ENCODE results near the gene ALG11. TPM values are rescaled to one million over a fixed set of nuclear protein-coding genes. Genes with fewer than 3 reads are reported as not detected.

Gene ALG11
- total RNA-seq, 1 donor from 2014 or later = 28.3 TPM

DNA sequence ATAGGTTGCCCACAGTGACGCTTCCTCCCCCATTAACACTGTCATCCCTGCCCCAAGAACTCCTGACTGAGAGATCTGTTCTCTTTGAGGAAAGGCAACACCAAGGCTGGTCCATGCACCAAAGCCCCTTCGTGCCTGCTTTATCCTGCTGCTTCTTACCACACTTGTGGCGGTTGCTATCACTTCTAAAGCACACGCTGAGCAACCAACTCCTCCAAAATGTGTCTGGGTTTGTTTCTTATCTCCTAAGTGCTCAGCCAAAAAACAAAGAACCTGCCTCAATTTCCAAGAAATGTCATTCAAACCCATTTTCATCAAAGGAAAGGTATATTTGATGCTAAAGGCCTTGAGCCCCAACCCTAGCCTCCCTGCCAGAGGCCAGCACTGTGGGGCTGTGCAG is 15.6 kb upstream of the ALG11 start:
- no peak for DNase-seq (ENCODE audit: extremely low read depth, low read depth, low spot score)

- DNase-seq (ENCODE audit: extremely low read depth, low read depth, low spot score) = no peak
These were observed 15.0 kb upstream of the ALG11 start for GRCh38 chr13:51997186-51997585.

DNA sequence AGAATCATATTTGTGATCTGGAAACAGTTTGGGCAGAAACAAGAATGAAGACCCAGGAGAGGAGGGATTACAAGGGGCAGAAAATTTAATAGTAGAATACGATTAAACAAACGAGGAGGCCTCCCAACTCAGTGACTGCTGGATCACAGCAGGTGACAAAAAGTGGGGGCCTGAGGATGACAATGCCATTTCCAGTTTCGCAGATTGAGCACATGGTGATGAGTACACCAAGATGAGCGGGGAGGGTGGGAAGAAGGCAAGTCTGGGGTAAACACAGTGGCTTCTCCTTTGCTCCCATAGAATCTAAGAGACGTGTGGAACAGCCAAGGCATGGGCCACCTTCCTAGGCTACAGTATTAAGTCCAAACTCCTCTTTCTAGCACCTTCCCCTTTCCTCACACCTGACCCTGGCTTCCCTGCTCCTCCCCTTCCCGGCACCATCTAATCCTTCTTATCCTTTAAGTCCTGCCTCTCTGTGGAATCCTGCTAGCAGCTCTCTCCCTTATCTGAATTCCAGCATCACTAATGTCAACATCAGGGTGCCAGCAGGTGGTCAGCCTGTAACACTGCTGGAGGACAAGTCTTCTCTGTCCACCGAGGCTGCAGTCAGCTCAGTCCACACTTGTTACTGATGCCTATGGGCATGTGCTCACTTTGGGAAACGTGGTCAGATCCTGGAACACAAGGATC is 14.4 kb upstream of the ALG11 start:
- no peak for DNase-seq (ENCODE audit: extremely low read depth, low read depth, low spot score)

- DNase-seq (ENCODE audit: extremely low read depth, low read depth, low spot score) = no peak
These were observed 13.3 kb upstream of the ALG11 start for GRCh38 chr13:51998723-51999509.

DNA sequence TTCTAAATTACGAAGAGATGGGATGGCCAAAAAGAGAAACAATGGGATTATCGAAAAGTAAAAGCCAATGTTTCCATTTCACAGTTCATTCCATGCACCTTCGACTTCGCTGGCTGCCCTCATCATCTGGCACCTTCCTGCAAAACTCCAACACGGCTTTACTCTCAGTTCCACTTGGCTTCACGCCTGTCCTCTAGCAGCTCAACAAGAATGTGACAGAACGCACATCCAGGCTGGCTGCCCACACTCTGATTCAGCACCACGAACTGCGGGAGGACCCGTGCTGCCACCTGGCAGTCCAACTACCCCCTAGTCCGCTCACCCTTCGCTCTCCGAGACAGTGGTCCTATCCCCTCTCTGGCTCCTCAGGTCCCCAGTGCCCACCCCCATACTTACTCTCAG is 12.7 kb upstream of the ALG11 start:
- DNase-seq (ENCODE audit: extremely low read depth, low read depth, low spot score) = no peak

DNA sequence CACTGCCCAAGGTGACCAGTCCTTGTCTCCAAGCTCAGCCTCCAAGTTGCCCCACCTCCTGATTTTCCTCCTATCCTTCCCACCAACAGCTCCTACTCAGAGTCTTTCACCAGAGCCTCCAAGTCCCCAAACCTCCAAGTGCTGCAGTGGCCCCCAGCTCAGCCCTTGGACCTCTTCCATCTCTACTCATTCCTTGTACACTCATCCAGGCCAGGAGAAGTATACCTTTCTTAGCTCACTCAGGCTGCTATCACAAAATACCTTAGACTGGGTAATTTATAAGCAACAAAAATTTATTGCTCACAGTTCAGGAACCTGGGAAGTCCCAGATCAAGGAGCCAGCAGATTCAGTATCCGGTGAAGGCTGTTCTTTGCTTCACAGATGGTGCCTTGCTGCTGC is 12.3 kb upstream of the ALG11 start:
- no peak for DNase-seq (ENCODE audit: extremely low read depth, low read depth, low spot score)

DNA sequence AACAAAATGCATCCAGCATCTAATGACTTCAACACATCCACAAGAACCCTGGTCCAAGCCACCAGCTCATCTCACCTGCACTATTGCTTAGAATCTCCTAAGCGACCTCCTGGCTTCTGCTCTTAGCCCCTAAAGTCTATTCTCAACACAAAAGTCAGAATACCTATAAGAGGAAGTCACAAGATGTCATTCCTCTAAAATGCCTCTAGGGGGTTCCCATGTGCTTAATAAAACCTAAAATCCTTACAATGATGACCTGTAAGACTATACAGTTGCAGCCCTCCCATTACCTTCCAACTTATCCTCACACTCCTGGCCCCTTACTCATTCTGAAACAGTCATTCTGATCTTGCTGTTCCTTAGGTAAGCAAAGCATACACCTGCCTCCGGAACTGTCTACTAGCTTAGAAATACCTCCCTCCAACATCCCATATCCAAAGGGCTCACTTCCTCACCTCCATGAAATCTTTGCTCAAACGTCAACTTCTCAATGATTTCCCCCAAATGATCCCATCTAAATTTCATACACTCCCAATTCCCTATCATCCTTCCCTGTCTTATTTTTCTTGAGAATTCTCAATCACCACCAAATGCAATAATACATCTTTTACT is 11.0 kb upstream of the ALG11 start:
- no peak for DNase-seq (ENCODE audit: extremely low read depth, low read depth, low spot score)

DNA sequence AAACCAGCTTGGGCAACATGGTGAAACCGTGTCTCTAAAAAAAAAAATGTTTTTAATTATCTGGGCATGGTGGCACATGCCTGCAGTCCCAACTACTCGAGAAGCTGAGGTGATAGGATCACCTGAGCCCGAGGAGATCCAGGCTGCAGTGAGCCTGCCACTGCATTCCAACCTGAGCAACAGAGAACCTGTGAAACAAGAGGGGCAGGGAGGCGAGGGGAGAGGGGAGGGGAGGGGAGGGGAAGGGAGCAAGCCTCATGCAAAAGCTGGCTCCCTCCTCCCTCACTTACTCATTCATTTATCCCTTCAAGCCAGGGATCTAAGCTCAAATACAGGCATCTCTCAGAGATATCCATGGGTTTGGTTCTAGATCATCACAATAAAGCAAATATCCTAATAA is 9.8 kb upstream of the ALG11 start:
- DNase-seq (ENCODE audit: extremely low read depth, low read depth, low spot score) = no peak

DNA sequence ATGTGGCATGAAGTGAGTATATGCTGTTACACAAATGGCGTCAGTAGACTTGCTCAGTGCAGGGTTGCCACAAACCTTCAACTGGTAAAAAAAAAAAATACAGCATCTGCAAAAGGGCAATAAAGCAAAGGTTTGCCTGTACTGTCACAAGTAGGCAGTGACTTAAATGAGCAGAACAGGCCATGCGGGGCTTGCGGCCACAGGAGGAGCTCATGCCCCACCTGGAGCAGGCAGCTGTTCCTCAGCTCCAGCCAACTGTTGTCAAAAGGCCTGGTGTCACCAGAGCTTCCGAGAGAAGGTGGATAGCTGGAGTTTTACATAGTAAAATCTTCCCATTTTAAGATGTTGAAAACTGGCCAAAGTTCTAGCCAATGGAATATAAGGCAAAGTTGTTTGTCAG is 8.7 kb upstream of the ALG11 start:
- DNase-seq (ENCODE audit: extremely low read depth, low read depth, low spot score) = no peak

DNA sequence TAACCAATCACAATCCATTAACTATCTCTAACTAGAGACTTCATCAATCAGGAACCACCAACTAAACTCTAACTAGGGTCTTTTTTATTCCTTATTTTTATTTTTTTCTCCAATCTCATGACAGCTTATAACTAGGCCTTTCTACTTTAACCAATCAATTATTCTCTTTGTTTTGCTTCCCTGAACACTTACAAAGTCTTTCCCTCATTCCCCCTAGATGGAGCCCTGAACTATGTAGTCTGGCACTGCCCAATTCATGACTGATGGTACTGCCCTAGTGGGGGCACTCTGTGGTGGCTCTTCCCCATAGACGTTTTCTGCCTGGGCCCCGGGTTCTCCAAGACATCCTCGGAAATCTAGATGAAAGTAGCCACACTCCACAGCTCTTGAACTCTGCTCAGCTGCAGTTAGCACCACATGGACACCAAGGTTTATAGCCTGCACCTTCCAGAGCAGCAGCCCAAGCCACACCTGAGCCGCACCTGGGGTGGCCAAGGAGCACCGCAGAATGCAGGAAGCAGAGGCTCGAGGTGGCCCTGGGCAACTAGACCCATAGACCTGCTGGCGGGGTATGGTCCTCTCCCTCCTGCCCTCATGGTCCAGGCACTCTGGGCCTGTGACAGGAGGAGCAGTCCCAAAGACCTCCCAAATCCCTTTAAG is 7.6 kb upstream of the ALG11 start:
- DNase-seq (ENCODE audit: extremely low read depth, low read depth, low spot score) = no peak

DNA sequence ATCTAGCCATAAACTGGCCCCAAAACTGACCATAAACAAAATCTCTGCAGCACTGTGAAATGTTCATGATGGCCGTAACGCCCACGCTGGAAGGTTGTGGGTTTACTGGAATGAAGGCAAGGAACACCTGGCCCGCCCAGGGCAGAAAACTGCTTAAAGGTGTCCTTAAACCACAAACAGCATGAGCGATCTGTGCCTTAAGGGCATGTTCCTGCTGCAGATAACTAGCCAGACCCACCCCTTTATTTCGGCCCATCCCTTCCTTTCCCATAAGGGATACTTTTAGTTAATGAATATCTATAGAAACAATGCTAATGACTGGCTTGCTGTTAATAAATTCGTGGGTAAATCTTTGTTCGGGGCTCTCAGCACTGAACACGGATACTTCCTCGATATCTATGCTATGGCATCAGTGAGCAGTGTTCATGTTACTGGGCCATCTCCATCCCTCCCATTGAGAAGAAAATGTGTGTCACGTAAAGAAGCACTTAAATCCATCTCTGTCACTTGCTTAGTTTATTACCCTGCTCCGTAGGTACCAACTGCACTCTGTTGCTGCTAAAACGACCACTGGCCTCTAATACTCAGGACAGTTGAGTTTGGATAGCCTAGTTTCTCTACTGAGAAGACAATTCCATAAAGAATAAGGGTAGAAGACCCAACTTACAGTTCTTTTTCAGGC is 6.2 kb upstream of the ALG11 start:
- no peak for DNase-seq (ENCODE audit: extremely low read depth, low read depth, low spot score)

- no peak for DNase-seq (ENCODE audit: extremely low read depth, low read depth, low spot score)
These were observed 5.5 kb upstream of the ALG11 start for GRCh38 chr13:52006523-52007245.

- no peak for DNase-seq (ENCODE audit: extremely low read depth, low read depth, low spot score)
These were observed 2.3 kb upstream of the ALG11 start for GRCh38 chr13:52009946-52010345.

DNA sequence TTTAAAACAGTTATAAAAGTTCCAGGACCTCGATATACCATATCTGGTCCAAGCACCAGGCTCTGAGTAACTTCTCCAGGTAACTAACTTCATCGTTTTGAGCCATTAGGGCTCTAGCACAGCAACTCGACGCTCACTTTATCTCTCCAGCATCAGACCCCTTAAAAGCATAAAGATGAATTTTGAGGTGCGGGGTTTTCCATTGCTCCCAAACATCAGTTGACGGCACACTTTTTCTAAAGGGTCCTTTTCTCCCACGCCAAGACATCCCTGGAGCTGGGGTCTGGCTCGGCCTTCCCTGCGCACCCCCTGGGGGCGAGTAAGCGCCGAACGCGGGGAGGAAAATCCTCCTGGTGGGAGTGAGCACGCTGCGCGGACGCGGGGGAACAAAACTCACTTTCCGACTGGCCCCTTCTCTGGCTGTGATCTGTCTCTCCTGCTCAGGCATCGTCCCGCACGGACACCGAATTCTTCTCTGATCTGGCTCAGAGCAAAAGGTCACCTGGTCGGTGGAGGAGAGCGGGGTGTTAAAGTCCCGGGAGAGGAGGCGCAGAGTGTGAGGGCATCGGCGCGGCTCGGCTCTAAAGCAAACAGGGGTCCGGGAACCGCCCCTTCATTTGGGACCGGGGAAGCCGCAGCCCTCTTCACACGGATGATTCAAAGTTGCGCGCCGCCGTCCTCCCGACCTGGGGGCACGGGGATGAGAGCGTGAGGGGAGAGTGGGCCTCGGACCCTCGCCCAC is 1.1 kb upstream of the ALG11 start, which contains the start of gene ATP7B:
ATP7B (minus strand) TSS at position 561 of the 742 bp plus-strand sequence; CDS start at position 448, 113 bp downstream.
- DNase-seq (ENCODE audit: extremely low read depth, low read depth, low spot score) = no peak

- no peak for DNase-seq (ENCODE audit: extremely low read depth, low read depth, low spot score)
These were observed 276 bp downstream of the ALG11 start for GRCh38 chr13:52012512-52012836.

GRCh38 chr13:52016296-52016695 is 4.1 kb downstream of the ALG11 start:
- no peak for DNase-seq (ENCODE audit: extremely low read depth, low read depth, low spot score)

DNA sequence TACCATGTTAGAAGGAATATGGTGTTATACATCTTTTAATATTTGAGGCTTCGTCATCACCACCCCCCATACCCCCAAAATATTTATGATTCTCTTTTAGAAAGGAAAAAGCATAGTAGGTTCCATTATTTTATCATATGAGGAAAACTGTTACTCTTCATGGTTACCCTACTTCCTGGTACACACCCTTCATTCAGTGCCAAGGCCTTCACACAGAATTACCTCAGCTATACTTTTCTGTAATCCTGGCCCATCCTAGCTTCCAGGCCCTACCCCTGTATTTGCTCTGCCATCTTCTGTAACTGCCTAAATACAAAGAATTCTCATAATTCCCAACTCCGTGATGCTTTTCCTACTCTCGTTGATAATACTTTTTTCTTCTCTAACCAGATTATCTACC is 8.0 kb downstream of the ALG11 start:
- no peak for DNase-seq (ENCODE audit: extremely low read depth, low read depth, low spot score)

DNA sequence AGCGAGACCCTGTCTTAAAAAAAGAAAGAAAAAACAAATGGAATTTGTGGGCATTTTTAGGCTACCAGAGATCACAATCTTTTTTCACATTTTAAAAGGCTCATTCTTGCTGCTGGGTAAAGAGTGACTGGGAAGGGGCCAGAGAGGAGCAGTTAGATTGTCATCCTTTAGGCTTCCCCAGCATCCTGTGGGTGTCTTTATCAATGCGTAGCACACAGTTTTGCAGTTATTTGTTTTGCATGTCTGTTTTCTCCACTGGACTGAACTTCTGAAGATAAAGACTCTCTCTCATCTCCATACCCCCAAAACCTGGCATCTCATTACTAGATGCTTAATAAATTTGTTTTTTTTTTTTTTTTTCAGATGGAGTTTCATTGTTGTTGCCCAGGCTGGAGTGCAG is 10.2 kb downstream of the ALG11 start:
- DNase-seq (ENCODE audit: extremely low read depth, low read depth, low spot score) = no peak

DNA sequence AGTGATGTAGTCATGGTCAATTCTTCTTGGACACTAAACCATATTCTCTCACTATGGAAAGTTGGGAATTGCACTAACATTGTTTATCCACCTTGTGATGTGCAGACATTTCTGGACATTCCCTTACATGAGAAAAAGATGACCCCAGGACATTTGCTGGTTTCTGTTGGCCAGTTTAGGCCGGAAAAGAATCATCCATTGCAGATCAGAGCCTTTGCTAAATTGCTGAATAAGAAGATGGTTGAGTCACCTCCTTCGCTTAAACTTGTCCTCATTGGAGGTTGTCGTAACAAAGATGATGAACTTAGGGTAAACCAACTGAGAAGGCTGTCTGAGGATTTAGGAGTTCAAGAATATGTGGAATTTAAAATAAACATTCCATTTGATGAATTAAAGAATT is 12.3 kb downstream of the ALG11 start, which contains the start of gene UTP14C:
UTP14C (plus strand) TSS at position 211 of the 400 bp plus-strand sequence. CDS start 4,114 bp downstream, outside the sequence.
- DNase-seq (ENCODE audit: extremely low read depth, low read depth, low spot score) = no peak

Data from glomerular endothelial cell (primary cell).